ENCODE data around the gene SLMAP.

Gene SLMAP, protein sequence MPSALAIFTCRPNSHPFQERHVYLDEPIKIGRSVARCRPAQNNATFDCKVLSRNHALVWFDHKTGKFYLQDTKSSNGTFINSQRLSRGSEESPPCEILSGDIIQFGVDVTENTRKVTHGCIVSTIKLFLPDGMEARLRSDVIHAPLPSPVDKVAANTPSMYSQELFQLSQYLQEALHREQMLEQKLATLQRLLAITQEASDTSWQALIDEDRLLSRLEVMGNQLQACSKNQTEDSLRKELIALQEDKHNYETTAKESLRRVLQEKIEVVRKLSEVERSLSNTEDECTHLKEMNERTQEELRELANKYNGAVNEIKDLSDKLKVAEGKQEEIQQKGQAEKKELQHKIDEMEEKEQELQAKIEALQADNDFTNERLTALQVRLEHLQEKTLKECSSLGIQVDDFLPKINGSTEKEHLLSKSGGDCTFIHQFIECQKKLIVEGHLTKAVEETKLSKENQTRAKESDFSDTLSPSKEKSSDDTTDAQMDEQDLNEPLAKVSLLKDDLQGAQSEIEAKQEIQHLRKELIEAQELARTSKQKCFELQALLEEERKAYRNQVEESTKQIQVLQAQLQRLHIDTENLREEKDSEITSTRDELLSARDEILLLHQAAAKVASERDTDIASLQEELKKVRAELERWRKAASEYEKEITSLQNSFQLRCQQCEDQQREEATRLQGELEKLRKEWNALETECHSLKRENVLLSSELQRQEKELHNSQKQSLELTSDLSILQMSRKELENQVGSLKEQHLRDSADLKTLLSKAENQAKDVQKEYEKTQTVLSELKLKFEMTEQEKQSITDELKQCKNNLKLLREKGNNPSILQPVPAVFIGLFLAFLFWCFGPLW

DNA sequence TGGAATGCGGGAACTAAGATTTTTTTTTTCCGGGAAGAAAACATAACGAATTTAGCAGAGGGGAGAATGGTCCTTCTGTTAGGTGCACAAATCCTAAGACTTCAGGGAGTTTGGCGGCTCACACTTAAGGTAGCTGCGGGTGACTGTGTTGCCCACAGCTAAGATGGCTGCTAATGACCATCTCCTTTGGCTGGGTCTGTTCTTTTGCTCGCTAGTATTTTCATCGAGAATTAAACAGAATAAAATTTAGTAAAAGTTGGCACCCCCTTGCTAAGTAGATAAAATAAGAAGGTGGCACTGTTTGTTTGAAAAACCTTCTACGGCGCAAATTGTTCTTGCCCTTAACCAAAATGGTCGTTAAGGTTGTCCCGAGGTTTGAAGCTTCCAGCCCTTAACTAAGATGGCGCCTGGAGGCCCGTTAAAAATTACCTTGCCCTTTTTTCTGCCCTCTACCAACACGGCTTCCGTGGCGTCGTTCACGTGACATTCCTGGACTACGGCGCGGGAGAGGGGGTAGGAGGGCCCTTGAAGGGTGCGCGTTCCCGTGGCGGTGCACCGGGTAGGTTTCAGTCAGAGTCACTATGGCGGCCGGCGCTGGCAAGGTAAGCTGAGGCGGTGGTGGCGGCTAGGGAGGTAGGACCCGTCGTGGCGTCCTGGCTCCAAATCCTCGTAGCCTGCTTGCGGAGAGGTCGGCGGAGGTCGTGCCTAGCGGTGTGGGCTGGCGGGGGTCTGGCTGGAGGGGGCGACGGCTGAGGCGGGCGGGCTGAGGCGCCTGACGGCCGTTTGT lies at the start of gene SLMAP:
Gene SLMAP, plus strand, starts transcription at position 569 of the 787 bp plus-strand sequence. CDS start 1,343 bp downstream, outside the sequence.
- TF ChIP-seq, protein P1, sequence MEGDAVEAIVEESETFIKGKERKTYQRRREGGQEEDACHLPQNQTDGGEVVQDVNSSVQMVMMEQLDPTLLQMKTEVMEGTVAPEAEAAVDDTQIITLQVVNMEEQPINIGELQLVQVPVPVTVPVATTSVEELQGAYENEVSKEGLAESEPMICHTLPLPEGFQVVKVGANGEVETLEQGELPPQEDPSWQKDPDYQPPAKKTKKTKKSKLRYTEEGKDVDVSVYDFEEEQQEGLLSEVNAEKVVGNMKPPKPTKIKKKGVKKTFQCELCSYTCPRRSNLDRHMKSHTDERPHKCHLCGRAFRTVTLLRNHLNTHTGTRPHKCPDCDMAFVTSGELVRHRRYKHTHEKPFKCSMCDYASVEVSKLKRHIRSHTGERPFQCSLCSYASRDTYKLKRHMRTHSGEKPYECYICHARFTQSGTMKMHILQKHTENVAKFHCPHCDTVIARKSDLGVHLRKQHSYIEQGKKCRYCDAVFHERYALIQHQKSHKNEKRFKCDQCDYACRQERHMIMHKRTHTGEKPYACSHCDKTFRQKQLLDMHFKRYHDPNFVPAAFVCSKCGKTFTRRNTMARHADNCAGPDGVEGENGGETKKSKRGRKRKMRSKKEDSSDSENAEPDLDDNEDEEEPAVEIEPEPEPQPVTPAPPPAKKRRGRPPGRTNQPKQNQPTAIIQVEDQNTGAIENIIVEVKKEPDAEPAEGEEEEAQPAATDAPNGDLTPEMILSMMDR (IDR thresholded peaks at IDR 0.05) = no peak

DNA sequence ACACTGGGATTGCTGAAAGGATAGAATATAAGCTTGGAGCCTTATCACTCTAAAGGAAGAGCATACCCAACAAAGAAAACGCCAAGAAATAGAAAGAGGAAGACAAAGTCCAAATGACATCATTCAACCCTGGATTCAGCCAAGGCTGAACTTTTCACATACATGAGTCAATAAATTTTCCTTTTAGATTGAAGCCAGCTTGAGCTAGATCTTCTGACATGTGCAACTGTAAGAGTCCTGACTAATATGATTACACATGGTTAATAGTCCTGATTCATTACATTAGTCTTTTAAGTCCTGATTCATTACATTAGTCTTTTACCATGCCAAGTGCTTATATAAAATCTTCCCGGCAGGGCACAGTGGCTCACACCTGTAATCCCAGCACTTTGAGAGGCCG lies 49.6 kb upstream of the SLMAP start:
- TF ChIP-seq, protein P1 (IDR thresholded peaks at IDR 0.05) = no peak

DNA sequence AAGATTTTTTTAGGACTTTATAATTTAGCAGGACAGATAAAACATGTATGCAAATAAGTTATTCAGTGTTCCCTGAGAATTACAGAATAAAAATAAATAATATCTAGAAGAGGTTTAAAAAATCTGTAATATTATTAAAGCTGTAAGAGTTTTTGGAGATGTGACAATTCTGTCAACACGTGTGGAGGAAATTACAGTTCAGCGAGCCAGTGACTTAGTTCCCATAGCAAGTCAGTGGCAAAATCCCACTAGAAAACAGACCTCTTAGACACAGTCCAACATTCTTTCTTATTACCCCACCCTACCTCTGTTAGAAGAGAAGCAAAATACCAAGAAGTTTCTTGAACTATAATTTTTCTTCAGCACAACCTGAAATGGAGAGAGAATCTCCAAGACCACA lies 47.1 kb upstream of the SLMAP start:
- TF ChIP-seq, protein P1 (IDR thresholded peaks at IDR 0.05) = no peak

DNA sequence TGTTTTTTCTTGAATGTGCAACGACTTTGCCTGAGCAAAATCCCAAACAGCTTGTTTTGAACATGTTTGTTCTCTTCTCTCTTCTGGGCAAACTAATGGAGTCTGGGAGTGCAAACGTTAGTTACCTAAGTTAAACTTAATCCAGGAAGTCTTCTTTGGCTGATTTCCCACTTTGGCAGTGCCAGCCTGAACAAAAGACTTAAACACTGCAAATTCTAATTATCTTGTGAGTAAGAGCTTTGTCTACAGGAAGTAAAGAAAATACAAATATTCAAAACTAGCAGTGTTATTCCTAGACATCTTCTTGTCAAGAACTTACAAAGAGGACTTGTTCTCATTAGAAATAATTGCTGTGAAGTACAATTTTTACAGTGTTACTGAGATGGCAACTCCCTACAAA lies 46.5 kb upstream of the SLMAP start:
- TF ChIP-seq, protein P1 (IDR thresholded peaks at IDR 0.05) = no peak

DNA sequence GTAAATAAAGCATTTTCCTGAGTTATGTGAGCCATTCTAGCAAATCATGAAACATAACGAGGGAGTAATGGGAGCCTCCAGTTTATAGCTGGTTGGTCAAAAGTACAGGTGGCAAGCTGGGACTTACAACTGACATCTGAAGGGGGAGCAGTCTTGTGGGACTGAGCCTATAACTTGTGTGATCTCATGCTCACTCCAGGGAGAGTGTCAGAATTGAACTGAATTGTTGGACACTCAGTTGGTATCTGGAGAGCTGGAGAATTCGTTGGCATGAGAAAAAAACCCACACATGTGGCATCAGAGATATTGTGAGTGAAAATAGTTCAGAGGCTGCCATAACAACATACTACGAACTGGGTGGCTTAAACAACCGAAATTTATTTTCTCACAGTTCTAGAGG lies 40.4 kb upstream of the SLMAP start:
- TF ChIP-seq, protein P1 (IDR thresholded peaks at IDR 0.05) = no peak

DNA sequence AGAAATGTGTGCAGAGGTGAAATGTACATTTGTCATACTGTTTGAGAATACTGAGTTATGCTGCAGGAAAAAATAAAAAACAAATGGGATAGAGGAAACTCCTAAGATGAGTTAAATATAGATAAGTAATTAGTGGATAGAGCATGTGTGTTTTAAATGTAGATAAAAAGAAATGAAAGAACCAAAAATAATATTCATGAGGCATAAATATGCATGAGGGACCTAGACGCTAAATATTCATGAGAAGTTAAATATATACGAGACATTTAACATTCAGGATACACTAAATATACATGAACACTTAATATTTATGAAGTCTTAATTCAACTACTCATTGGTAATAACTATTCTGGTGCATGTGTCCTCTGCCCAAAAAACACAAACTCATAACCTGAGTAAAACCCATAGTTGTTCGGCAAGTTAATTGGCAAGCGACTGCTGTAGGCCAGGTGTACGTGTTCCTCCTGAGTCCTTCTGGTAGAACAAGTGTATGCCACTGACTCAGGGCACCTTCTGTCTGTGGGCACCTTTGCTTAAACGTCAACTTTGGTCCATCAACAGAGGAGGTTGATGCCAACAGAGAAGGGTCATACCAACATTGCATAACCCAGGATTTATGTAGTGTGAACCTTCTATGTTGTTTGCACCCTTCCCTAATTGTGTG lies 38.8 kb upstream of the SLMAP start:
- TF ChIP-seq, protein P1 (IDR thresholded peaks at IDR 0.05) = no peak

DNA sequence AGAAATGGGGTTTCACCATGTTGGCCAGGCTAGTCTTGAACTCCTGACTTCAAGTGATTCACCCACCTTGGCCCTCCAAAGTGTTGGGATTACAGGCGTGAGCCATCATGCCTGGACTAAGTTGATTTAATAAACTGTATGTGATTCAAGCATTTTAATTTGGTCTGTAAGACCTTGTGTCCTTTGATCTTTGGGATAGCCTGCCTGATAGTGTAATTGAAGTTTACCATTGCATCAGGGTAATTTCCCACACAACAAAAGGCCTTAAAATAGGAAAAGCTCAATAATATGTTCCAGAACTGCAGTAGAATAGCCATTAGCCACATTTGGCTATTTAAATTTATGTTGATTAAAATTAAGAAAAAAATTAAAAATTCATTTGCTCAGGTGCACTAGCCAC lies 38.0 kb upstream of the SLMAP start:
- TF ChIP-seq, protein P1 (IDR thresholded peaks at IDR 0.05) = no peak

All from LNCAP (cell line).